Gastroesophageal sphincter (tissue), 3 donors: Measurements from ENCODE around the gene TMEM9B.

Experiments used
- CTCF ChIP-seq, 4 experiments: fragments of 200-600 bp in 2 of 4; fragments of 450-650 bp in 2 of 4; sonication (generic) in 1 of 4; IDR thresholded peaks; one replicate each; pipeline ENCODE4 v1.5.1; 2017 to 2019; ENCODE audit warnings: antibody characterized with exemption in 4 of 4, mild to moderate bottlenecking in 2 of 4, moderate library complexity in 2 of 4
- EP300 ChIP-seq: sonication (generic); formaldehyde crosslinking; IDR thresholded peaks from one replicate; pipeline ENCODE4 v1.6.1; 2017; ENCODE audit warnings: antibody characterized with exemption, mild to moderate bottlenecking
- POLR2A ChIP-seq, 2 donors: fragments of 450-650 bp; IDR thresholded peaks; one replicate each; pipeline ENCODE4 v1.6.1; 2017; ENCODE audit warnings: antibody characterized with exemption in 2 of 2, mild to moderate bottlenecking in 2 of 2, moderate library complexity in 1 of 2
- POLR2AphosphoS5 ChIP-seq: sonication (generic); formaldehyde crosslinking; IDR thresholded peaks from one replicate; pipeline ENCODE4 v1.6.1; 2017; ENCODE audit warnings: antibody characterized with exemption

DNA sequence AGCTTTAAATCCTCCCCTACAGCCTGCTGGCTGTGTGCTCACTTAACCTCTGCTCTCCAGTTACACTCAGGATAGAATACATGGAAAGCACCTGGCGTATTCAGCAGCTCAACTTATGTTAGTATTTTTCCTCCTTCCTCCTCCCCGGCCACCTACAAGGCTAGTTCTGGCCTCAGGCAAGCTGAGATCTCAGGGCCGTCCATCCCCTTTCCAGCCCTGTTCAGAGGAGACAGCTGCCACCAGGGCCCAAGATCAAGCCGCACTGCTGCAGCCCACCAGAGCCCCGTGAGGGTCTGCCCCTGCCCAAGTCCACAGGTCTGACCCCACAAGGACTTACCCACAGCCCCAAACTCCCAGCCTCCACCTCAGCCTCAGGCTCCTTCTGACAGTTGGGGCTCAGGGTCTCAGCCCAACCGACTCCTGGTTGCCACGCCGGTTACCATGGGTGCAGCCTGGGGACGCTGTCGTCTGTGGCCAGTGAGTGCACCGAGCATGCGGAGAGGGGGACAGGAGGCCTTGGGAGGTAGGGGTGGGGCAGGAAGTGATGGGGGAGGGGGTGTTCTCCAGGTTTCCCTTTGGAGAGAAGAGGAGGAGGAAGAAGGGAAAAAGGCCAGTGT is 31.6 kb downstream of the TMEM9B start, which contains the start of gene C11orf16:
- TF ChIP-seq CTCF (IDR thresholded peaks at IDR 0.05) (no peak), POLR2A (IDR thresholded peaks at IDR 0.05) (no peak), EP300 (no peak), POLR2AphosphoS5 (no peak)
